ENCODE measurements around the gene ATP11A. TPM values are rescaled to one million over a fixed set of nuclear protein-coding genes. Genes with fewer than 3 reads are reported as not detected.

Gene ATP11A
- total RNA-seq, 1 experiment from 2014 or later = 80.4 TPM

GRCh38 chr13:112857914-112858490 lies 168.2 kb downstream of the ATP11A start:
- RAD21 ChIA-PET (ENCODE audit: low non-redundant PET in 1 of 2, low total read pairs in 2 of 2, uncharacterized antibody in 2 of 2, unreplicated experiment in 2 of 2) = no interaction called here
- intact Hi-C loops (cut with micrococcal nuclease) = no loop called here
- no peak overlapping the region for H3K27ac ChIP-seq (ENCODE audit: low read depth, low read length)
- DNase-seq (ENCODE audit: low read depth, low spot score) (no peak), ATAC-seq (no peak)
- CTCF ChIA-PET = no interaction called here
- H3K9me3 ChIP-seq (ENCODE audit: control insufficient read depth in 1 of 2, insufficient read depth in 1 of 2, low read depth in 1 of 2, low read length in 2 of 2) = no peaks in the 10 kb centered on the region
- POLR2A ChIA-PET = no interaction called here
- TF ChIP-seq YY1 (IDR thresholded peaks at IDR 0.05; ENCODE audit: extremely low read depth, insufficient replicate concordance, low read depth, low read length) (no peak), SIN3A (IDR thresholded peaks at IDR 0.05; ENCODE audit: low read depth) (no peak), POLR2A (IDR thresholded peaks at IDR 0.05; ENCODE audit: borderline replicate concordance, extremely low read depth, insufficient read depth, insufficient read length) (no peak), ZNF274 (IDR thresholded peaks at IDR 0.05; ENCODE audit: low read depth, low read length) (no peak), REST (IDR thresholded peaks at IDR 0.05; ENCODE audit: low read depth) (no peak), FOSL1 (IDR thresholded peaks at IDR 0.05; ENCODE audit: low read depth) (no peak), CTCF (IDR thresholded peaks at IDR 0.05 in 2 of 3, conservative IDR thresholded peaks at IDR 0.05 in 1 of 3; ENCODE audit: borderline replicate concordance in 1 of 3, insufficient read depth in 1 of 3, low read depth in 2 of 3, low read length in 2 of 3) (no peak), ZFX (IDR thresholded peaks at IDR 0.05) (no peak), TCF7L2 (IDR thresholded peaks at IDR 0.05; ENCODE audit: borderline replicate concordance, extremely low read depth, insufficient read depth, insufficient read length) (no peak), CBX3 (IDR thresholded peaks at IDR 0.05; ENCODE audit: low read depth) (no peak), JUND (IDR thresholded peaks at IDR 0.05) (no peak), SRF (IDR thresholded peaks at IDR 0.05; ENCODE audit: low read depth) (no peak), EZH2phosphoT487 (IDR thresholded peaks at IDR 0.05; ENCODE audit: borderline replicate concordance) (no peak), EZH2 (IDR thresholded peaks at IDR 0.05) (no peak)
- no peak overlapping the region for H3K4me2 ChIP-seq (ENCODE audit: low read length)
- no peaks in the 10 kb centered on the region for H4K20me1 ChIP-seq (ENCODE audit: insufficient read depth)
- H3K4me1 ChIP-seq (ENCODE audit: control insufficient read depth in 1 of 2, insufficient read depth in 2 of 2, low read length in 2 of 2) = no peaks in the 10 kb centered on the region
- no peaks in the 10 kb centered on the region for H3K79me2 ChIP-seq (ENCODE audit: insufficient read depth, low read length)
- no peak overlapping the region for H3K9ac ChIP-seq (ENCODE audit: low read length)
- no peaks in the 10 kb centered on the region for H3K9me2 ChIP-seq (ENCODE audit: insufficient read depth)
- H3K27me3 ChIP-seq (ENCODE audit: insufficient read depth, low read length) = no peaks in the 10 kb centered on the region
- H3K4me3 ChIP-seq (replicated peaks in 1 of 2; ENCODE audit: low read depth in 1 of 2, low read length in 2 of 2) = no peak overlapping the region
- peaks cover 10 to 38% of the 10 kb centered on the region in 2 experiments for H3K36me3 ChIP-seq (ENCODE audit: control insufficient read depth in 1 of 2, insufficient read depth in 2 of 2, low read length in 2 of 2)
- no TSS peak for BruUV-seq (replicated peaks)
- no peak overlapping the region for H2AFZ ChIP-seq (ENCODE audit: low read depth, low read length, poor library complexity, severe bottlenecking)

Data from HCT116 (cell line).